H9 (cell line): ENCODE measurements around the gene CBY1. TPM values are rescaled to one million over a fixed set of nuclear protein-coding genes. Genes with fewer than 3 reads are reported as not detected.

ENCODE experiments used
- DNase-seq: peaks from one replicate; pipeline ENCODE4 v3.0.0-alpha.2; 2017
- H2AFZ ChIP-seq: one replicate; pipeline ENCODE4 v1.6.1; 2013; ENCODE audit warnings: mild to moderate bottlenecking, low read length, control low read depth, moderate library complexity
- H2AK5ac ChIP-seq: 2 replicates; pipeline ENCODE4 v1.6.1; 2013; ENCODE audit warnings: low read length, control low read depth, mixed read lengths; ENCODE audit not compliant: insufficient read length
- H2BK120ac ChIP-seq: one replicate; pipeline ENCODE4 v1.6.1; 2013; ENCODE audit warnings: low read depth, mild to moderate bottlenecking, low read length, control low read depth, inconsistent platforms; ENCODE audit not compliant: poor library complexity, severe bottlenecking
- H2BK12ac ChIP-seq: 2 replicates; pipeline ENCODE4 v1.6.1; 2013; ENCODE audit warnings: low read length, control low read depth, mixed read lengths, low read depth; ENCODE audit not compliant: insufficient read length
- H2BK15ac ChIP-seq: 2 replicates; pipeline ENCODE4 v1.6.1; 2013; ENCODE audit warnings: low read depth, low read length, control low read depth
- H2BK20ac ChIP-seq: one replicate; pipeline ENCODE4 v1.6.1; 2013; ENCODE audit warnings: low read depth, mild to moderate bottlenecking, low read length, control low read depth, inconsistent platforms; ENCODE audit not compliant: poor library complexity, severe bottlenecking
- H2BK5ac ChIP-seq: 2 replicates; pipeline ENCODE4 v1.6.1; 2013; ENCODE audit warnings: low read length, control low read depth, mixed read lengths; ENCODE audit not compliant: insufficient read length
- H3K14ac ChIP-seq: 2 replicates; pipeline ENCODE4 v1.6.1; 2013; ENCODE audit warnings: low read length, control low read depth; ENCODE audit not compliant: insufficient read depth
- H3K18ac ChIP-seq: 2 replicates; pipeline ENCODE4 v1.6.1; 2013; ENCODE audit warnings: low read depth, mild to moderate bottlenecking, mixed read lengths, low read length, control low read depth; ENCODE audit not compliant: insufficient read length
- H3K23ac ChIP-seq: 2 replicates; pipeline ENCODE4 v1.6.1; 2013; ENCODE audit warnings: low read length, control low read depth, mixed read lengths, low read depth; ENCODE audit not compliant: insufficient read length
- H3K23me2 ChIP-seq: 2 replicates; pipeline ENCODE4 v1.6.1; 2013; ENCODE audit warnings: low read depth, mild to moderate bottlenecking, mixed read lengths, low read length, control low read depth; ENCODE audit not compliant: insufficient read length, poor library complexity, severe bottlenecking
- H3K27ac ChIP-seq: 2 replicates; pipeline ENCODE4 v1.5.1; 2013; ENCODE audit warnings: low read length, control low read depth, mixed read lengths, low read depth; ENCODE audit not compliant: insufficient read length
- H3K27me3 ChIP-seq: 2 replicates; pipeline ENCODE4 v1.6.1; 2013; ENCODE audit warnings: low read length, control low read depth, inconsistent platforms; ENCODE audit not compliant: insufficient read depth
- H3K4ac ChIP-seq: 2 replicates; pipeline ENCODE4 v1.6.1; 2013; ENCODE audit warnings: low read depth, mild to moderate bottlenecking, control low read depth, inconsistent platforms, low read length, moderate library complexity
- H3K4me1 ChIP-seq: 2 replicates; pipeline ENCODE4 v1.6.1; 2013; ENCODE audit warnings: low read length, control low read depth, inconsistent platforms; ENCODE audit not compliant: insufficient read depth
- H3K4me2 ChIP-seq: 2 replicates; pipeline ENCODE4 v1.6.1; 2013; ENCODE audit warnings: low read length, control low read depth, mixed read lengths; ENCODE audit not compliant: insufficient read length, insufficient read depth
- H3K56ac ChIP-seq: 2 replicates; pipeline ENCODE4 v1.6.1; 2013; ENCODE audit warnings: low read depth, mild to moderate bottlenecking, mixed read lengths, low read length, control low read depth; ENCODE audit not compliant: insufficient read length
- H3K79me1 ChIP-seq: 2 replicates; pipeline ENCODE4 v1.6.1; 2013; ENCODE audit warnings: low read depth, mild to moderate bottlenecking, moderate library complexity, low read length, control low read depth, inconsistent platforms; ENCODE audit not compliant: insufficient read depth, poor library complexity, severe bottlenecking
- H3K79me2 ChIP-seq: 2 replicates; pipeline ENCODE4 v1.6.1; 2013; ENCODE audit warnings: low read length, control low read depth, inconsistent platforms; ENCODE audit not compliant: insufficient read depth
- H3K9ac ChIP-seq: 2 replicates; pipeline ENCODE4 v1.6.1; 2013; ENCODE audit warnings: low read length, control low read depth, mixed read lengths; ENCODE audit not compliant: insufficient read length; ENCODE audit errors: extremely low read depth
- H3K9me3 ChIP-seq: one replicate; pipeline ENCODE4 v1.6.1; 2013; ENCODE audit warnings: low read depth, low read length, inconsistent platforms; ENCODE audit not compliant: control insufficient read depth
- H3T11ph ChIP-seq: one replicate; pipeline ENCODE4 v1.6.1; 2013; ENCODE audit warnings: mild to moderate bottlenecking, low read length, control low read depth, inconsistent platforms
- H4K20me1 ChIP-seq: one replicate; pipeline ENCODE4 v1.6.1; 2013; ENCODE audit not compliant: control insufficient read depth, insufficient read length, insufficient read depth
- H4K5ac ChIP-seq: 2 replicates; pipeline ENCODE4 v1.6.1; 2013; ENCODE audit warnings: low read depth, mild to moderate bottlenecking, mixed read lengths, low read length, control low read depth; ENCODE audit not compliant: insufficient read length
- H4K8ac ChIP-seq: replicated peaks from 2 replicates; pipeline ENCODE4 v1.6.1; 2013; ENCODE audit warnings: low read length, control low read depth, mixed read lengths, low read depth; ENCODE audit not compliant: insufficient read length
- H4K91ac ChIP-seq: 2 replicates; pipeline ENCODE4 v1.6.1; 2013; ENCODE audit warnings: low read depth, mild to moderate bottlenecking, moderate library complexity, mixed read lengths, low read length, control low read depth; ENCODE audit not compliant: insufficient read length
- H3K27ac Mint-ChIP-seq, 3 experiments: 2 replicates in 2 of 3; 3 replicates in 1 of 3; pipeline ENCODE4 v1.8.0; 2020 to 2021; ENCODE audit warnings: mixed read lengths in 3 of 3, mild to moderate bottlenecking in 1 of 3, moderate library complexity in 1 of 3
- H3K27me3 Mint-ChIP-seq: 2 replicates; pipeline ENCODE4 v1.8.0; 2021; ENCODE audit warnings: low read depth, mild to moderate bottlenecking, moderate library complexity, mixed read lengths
- H3K36me3 Mint-ChIP-seq, 3 experiments: 2 replicates in 2 of 3; 3 replicates in 1 of 3; pipeline ENCODE4 v1.8.0; 2020 to 2021; ENCODE audit warnings: low read depth in 3 of 3, mixed read lengths in 3 of 3; ENCODE audit not compliant: insufficient read depth in 1 of 3
- H3K4me1 Mint-ChIP-seq, 2 experiments: 2 replicates each; pipeline ENCODE4 v1.8.0; 2020; ENCODE audit warnings: mixed read lengths in 2 of 2
- H3K4me3 Mint-ChIP-seq, 2 experiments: 2 replicates in 1 of 2; 3 replicates in 1 of 2; pipeline ENCODE4 v1.8.0; 2020 to 2021; ENCODE audit warnings: mild to moderate bottlenecking in 2 of 2, mixed read lengths in 2 of 2, moderate library complexity in 1 of 2
- H3K9me3 Mint-ChIP-seq, 2 experiments: 2 replicates in 1 of 2; 3 replicates in 1 of 2; pipeline ENCODE4 v1.8.0; 2020; ENCODE audit warnings: mild to moderate bottlenecking in 2 of 2, mixed read lengths in 2 of 2, moderate library complexity in 1 of 2
- WGBS: extraction: QIAGEN DNeasy Blood & Tissue Kit; methylation state at CpG from one replicate; pipeline ENCODE4 v1.1.7; 2013; ENCODE audit warnings: missing lambda C conversion rate, low lambda C conversion rate, mixed read lengths; ENCODE audit not compliant: insufficient read length; ENCODE audit errors: extremely low coverage; 5-methylcytosine and 5-hydroxymethylcytosine counted together
- total RNA-seq: library from RNA; stranded (reverse); gene quantifications from 2 replicates; pipeline ENCODE4 v1.2.1, GENCODE V29; 2021
- TF ChIP-seq, protein P1 (sequence below): fragments of 200-600 bp; sonication (generic); conservative IDR thresholded peaks from 3 replicates; pipeline ENCODE4 v1.8.0; 2021; ENCODE audit warnings: antibody characterized with exemption, mild to moderate bottlenecking

CBY1 gene
- total RNA-seq, 1 experiment from 2014 or later = 26.6 TPM

DNA sequence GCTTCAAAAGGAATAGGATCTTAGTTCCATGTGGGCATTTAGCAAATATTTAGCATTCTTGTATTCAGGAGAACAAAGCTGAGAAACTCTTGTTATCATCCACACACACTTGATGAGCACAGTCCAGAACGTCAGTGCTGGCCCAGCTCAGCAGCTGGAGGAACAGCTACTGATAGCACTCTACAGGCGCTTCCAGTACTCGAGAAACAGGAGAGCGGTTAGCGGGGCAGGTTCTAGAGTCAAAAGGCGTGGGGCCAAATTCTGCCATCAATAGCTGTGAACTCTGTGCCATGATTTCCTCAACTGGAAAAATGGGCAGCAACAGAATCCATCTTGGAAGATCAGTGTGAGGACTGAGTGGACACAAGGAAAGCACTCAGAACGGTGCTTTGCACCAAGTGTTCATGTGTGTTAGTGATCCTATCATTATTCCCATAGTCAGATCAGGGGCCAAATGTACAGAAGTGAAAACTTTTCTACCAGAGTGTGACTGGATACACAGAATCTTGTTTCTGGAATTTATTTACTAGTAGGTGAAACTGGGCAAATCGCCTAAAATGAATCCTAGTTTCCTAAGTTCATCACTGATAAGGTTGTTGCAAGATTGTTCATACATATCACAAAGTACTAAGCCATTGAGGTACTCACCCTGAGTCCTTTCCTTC, 41.1 kb downstream of the CBY1 start:
- DNase-seq = no peak

More for the DNA sequence above, 41.1 kb downstream of the CBY1 start:
- Histone ChIP-seq H2BK20ac (no peak overlapping the region), H3K9ac (no peak overlapping the region), H4K20me1 (no peaks in the 10 kb centered on the region), H3K18ac (no peak overlapping the region), H4K8ac (no peak overlapping the region), H3K4me1 (peaks cover 5% of the 10 kb centered on the region), H3K27me3 (no peaks in the 10 kb centered on the region), H3K23me2 (peaks cover 10% of the 10 kb centered on the region), H2BK5ac (no peak overlapping the region), H3K9me3 (no peaks in the 10 kb centered on the region), H3K4me2 (peak overlapping the region; percentile 55), H3K4ac (no peak overlapping the region), H3T11ph (no peak overlapping the region), H3K27ac (no peak overlapping the region), H4K91ac (no peak overlapping the region), H3K14ac (no peak overlapping the region), H2AK5ac (no peak overlapping the region), H3K79me1 (peaks cover 3% of the 10 kb centered on the region), H3K23ac (no peak overlapping the region), H2AFZ (no peak overlapping the region), H2BK15ac (no peak overlapping the region), H3K79me2 (peaks cover 9% of the 10 kb centered on the region), H3K56ac (no peak overlapping the region), H4K5ac (no peak overlapping the region), H2BK12ac (no peak overlapping the region), H2BK120ac (no peak overlapping the region)
- H3K4me3 Mint-ChIP-seq = peak overlapping the region; percentile 5 to 40; a peak in 3 of 5 replicates
- H3K9me3 Mint-ChIP-seq = no peaks in the 10 kb centered on the region
- TF ChIP-seq, protein P1, sequence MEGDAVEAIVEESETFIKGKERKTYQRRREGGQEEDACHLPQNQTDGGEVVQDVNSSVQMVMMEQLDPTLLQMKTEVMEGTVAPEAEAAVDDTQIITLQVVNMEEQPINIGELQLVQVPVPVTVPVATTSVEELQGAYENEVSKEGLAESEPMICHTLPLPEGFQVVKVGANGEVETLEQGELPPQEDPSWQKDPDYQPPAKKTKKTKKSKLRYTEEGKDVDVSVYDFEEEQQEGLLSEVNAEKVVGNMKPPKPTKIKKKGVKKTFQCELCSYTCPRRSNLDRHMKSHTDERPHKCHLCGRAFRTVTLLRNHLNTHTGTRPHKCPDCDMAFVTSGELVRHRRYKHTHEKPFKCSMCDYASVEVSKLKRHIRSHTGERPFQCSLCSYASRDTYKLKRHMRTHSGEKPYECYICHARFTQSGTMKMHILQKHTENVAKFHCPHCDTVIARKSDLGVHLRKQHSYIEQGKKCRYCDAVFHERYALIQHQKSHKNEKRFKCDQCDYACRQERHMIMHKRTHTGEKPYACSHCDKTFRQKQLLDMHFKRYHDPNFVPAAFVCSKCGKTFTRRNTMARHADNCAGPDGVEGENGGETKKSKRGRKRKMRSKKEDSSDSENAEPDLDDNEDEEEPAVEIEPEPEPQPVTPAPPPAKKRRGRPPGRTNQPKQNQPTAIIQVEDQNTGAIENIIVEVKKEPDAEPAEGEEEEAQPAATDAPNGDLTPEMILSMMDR = no peak
- no peak overlapping the region for H3K27ac Mint-ChIP-seq
- no CpG with 5 or more reads among the region's 8 CpGs for WGBS
- no peaks in the 10 kb centered on the region; the same call in 1 of the 2 replicates for H3K27me3 Mint-ChIP-seq
- H3K4me1 Mint-ChIP-seq = peaks cover 38 to 43% of the 10 kb centered on the region in 2 experiments
- H3K36me3 Mint-ChIP-seq = peaks cover 7 to 28% (median 19%) of the 10 kb centered on the region in 3 experiments; a peak in 6 of 7 replicates
